Activated CD4-positive, alpha-beta T cell treated with anti-CD3 and anti-CD28 coated beads, Interleukin-2, amount 50 U/mL, for 16 hours (primary cell): ENCODE results near the gene TIRAP.

Experiments
- DNase-seq: peaks from one replicate; pipeline ENCODE4 v3.0.0-alpha.2; 2020

Gene TIRAP

DNA sequence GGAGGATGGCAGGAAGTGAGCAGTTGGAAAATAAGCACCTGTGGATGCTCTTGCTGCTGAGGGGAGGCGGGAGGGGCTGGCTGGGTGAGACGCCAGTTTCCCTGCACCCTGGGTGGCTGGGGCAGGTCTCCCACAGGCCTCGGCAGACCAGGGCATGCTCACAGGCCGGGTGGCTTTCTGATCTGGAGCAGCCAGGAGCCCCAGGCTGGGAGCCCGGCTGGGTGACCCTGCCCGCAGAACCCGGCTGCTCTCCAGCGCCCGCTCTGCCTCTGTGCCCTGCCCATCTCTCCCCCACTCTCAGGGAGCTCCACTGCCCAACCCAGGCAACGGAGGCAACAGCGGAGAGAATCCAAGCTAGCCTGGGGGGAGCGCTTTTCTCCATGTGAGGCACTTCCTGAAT is 45.6 kb downstream of the TIRAP start:
- DNase-seq = no peak

DNA sequence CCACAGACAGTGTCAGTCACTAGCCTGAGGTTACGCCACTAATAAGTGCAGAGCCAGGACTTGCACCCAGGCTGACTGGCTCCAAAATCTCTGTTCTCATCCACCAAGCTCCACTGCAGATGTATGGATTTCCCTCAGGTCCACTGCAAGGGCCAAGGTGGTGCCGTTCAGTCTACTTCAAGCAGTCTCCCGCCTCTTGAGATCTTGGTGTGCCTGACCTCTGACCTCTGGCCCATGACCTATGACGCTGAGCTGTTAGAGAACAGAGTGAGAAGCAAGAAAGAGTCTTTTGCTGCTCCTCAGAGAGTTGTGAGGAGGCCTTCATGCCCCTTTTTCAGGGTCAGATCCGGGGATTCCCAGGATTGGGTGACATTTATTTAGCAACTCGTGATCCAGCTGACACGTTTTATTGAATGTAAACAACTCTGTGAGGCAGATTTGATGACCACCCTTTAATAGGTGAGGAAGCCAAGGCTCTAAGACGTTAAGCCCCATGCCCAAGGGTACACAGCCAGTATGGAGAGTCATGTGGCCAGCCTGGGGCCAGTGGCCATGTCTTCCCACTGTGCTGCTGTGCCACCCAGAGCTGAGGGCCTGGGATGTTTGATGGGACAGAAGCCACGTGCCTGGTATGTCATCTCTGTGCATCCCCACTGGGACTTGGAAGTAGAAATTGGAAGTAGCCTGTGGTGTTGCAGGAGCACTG is 46.2 kb downstream of the TIRAP start:
- no peak for DNase-seq

DNA sequence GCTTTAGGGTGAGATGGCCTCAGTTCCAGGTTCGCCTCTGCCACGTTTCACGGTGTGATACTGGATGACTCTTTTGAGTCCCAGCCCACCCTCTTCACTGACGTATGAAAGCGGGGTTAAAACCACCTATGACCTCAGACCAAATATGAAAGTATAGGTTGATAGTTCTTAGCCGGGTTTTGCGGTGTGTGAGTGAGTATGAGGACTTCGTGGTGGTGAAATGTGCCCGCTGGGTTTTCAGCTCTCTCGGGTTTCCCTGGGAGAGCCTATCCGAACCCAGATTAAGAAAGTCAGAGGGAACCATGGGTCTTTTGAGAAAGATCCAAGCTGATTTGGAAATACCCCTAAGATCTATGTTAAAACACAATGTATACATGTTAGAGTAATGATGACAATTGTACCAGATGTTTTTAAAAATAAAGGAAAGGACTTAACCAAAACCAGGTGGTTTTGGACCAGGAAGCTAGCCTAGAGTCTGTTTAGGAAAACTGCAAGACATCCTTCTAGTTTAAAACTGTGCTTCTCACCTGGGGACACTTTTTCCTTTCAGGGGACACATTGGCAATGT is 46.8 kb downstream of the TIRAP start:
- no peak for DNase-seq

DNA sequence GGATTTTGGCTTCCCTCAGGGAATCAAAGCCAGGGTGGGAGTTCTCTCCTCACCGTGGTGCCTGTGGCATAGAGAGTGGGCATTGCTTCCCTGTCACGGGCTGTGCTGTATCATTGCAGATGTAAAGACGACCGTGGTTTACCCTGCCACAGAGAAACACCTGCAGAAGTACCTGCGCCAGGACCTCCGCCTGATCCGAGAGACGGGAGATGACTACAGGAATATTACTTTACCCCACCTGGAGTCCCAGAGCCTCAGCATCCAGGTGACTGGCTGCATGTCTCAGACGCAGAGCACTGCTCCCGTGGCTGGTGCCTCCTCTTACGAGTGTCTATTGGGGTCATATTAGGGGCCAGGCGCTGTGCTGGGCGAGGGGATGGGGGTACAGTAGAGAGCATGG is 48.4 kb downstream of the TIRAP start:
- no peak for DNase-seq

DNA sequence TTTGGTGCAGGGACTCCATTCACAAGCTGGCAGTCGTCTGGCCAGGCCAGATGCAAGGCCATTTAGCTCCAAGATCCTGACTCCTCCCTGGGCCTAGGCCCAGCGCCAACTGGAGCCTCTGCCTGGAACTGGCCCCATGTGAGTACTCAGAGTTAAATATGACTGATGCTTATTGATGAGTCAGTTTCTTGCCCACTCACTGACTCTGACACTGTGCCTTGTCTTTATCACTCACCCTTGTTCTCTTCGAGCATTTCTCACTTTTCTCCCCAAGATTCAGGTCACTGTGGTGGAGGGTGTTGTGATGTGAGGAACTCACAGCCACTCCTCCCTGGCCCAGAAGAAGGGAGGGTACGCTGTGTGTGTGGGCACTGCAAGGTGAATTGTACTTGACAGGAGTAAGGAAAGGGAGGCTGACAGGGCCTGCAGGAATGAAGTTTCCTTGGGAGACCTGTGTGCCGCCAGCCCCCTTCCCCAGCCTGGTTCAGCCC is 49.4 kb downstream of the TIRAP start:
- DNase-seq = no peak

DNA sequence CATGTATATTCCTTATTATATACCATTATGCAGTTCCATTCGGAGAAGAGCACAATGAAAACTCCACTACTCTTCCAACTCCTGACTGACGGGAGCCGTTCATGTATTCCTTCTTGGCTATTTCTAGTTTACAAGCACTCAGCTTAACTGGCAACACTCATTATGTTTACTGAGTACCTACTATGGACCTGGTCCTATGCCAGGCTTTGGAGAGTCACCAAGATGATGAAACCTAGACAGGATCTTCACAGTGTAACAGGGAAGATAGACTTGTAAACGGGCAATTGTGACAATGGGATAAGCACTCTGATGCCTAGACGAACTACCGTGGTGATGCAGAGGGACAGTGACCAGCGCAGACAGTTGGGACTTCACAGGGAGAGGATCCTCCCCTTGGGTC is 50.2 kb downstream of the TIRAP start:
- no peak for DNase-seq

DNA sequence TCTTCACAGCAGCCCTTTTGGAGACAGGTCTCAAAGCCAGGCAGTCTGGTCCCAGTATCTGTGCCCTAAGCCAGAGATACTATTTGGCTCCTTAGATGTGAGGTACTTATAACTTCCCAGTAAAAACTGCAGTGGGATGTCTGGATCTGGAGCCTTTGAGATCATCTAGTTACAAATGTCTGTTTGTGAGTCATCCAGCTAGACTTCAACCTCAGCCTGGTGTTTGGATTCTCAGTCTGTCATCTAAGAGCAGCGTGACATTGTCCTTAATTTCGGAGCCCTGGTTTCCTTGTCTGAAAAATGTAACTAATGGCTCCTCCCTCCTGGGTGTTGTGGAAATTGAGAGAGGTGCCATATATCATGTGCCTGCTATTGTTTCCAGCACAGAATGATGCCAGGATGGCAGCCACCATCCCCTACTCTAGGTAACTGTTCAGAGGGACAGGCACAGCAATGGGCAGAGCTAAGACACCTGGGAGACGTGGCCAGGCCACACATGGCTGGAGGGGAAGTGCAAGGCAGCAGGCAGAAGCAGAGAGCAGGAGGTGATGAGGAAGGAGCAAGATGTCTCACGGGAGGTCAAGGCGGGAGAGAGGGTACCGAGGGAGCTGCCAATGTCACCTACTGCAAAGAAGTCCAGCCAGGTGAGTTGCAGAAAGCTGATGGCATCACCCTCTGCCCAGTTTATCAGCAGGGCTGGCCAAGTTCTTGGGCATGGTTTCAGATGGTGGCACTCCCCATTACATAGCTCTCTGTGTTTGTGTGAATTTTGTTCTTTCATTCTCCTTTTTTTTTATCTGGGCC is 52.0 kb downstream of the TIRAP start:
- no peak for DNase-seq

DNA sequence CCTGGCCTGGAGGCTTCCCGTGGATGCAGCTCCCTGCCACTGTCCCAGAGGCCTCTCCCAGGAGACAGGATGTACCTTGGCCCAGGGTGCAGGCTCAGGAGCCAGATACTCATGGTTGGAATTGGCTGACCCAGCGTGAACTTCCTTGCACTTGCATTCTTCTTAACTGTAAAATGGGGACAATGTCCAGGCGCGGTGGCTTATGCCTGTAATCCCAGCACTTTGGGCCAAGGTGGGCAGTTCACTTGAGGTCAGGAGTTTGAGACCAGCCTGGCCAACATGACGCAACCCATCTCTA is 52.5 kb downstream of the TIRAP start:
- DNase-seq = no peak

DNA sequence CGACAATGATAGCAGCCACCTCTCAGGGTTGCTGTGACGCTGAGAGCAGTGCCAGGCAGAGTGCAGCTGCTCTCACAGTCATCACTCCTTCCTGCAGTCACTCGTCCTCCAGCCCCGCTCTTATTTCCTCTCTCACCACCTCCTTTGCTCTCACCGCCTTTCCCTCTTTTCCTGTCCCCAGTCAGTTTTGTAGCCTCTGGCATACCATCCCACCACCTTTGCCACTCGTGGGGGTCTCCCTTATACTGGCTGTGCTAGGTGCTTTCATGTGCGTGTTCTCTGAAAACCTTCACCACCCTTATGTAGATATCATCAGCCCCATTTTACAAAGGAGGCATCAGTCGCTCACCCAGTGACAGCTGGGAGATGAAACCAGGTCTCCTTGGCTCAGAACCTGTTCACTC is 53.2 kb downstream of the TIRAP start:
- no peak for DNase-seq

DNA sequence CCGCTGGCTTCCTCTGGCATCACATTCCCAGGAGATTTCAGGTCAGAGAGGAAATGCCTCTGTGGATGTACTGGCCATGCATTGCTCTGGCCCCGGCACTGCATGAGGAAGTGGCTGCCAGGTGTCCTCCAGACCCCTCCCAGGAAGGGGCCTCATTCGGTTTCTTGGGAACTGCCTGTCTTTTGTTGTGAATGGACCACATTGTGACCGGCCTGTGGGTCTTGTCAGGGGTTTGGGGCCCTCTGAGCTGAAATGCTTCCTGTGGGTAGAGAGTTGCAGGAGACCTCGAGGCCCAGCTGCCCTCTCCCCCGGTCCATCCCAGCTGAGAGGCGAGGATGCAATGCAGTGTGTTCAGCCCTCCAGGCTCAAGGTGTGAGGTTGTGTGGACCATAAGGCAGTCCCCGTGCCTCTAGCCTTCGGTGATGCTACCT is 53.8 kb downstream of the TIRAP start:
- DNase-seq = no peak

DNA sequence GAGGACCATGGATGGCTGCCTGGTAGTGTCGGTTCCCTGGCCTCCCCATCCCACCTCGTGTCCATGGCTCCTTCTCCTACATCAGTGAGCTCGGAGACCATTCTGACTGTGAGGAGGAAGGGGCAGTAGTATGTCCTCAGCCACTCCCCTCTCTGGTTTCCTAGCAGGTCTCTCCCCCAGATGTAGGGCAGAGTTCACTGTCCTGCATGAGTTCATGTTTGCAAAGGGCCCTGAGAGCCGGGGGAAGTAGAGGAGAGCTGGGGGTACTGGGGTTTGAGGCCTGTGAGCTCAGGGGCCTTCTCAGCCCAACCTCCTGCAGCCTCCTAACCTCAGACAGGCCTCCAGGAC is 54.2 kb downstream of the TIRAP start:
- DNase-seq = no peak

DNA sequence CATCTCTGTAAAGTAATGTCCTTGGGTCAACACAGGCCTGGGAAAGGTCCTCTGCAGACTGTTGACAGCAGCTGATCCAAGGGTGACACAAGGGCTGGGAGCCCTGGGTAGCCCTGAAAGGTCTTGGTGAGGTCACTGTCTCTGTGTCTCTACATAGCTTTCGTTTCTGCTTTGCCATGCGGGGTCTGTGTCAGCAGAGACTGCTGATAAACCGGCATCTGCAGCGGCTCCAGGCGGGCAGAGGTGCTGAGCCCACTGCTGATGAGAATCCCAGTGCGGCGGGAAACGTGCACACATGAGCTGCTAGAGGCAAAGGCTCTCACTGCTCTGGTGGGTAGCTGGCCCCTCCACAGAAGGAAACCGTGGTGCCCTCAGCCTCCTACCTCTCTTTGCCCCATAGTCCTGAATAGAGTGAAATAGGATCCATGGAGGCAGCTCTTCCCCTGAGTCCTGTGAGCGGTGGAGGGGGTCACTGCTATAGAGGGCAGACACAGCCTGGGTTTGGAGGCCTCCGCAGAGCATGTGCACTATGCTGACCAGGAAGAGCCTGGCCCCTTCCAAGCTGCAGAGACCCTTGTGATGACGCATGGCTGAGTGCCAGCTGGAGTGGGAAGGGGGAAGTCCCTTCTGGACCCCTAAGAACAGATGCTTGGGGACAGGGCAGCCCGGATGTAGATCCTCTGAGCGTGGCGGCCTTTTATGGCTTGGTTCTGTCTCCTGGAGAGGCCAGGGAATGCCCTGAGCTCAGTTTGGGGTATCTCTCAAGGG is 54.8 kb downstream of the TIRAP start:
- no peak for DNase-seq

DNA sequence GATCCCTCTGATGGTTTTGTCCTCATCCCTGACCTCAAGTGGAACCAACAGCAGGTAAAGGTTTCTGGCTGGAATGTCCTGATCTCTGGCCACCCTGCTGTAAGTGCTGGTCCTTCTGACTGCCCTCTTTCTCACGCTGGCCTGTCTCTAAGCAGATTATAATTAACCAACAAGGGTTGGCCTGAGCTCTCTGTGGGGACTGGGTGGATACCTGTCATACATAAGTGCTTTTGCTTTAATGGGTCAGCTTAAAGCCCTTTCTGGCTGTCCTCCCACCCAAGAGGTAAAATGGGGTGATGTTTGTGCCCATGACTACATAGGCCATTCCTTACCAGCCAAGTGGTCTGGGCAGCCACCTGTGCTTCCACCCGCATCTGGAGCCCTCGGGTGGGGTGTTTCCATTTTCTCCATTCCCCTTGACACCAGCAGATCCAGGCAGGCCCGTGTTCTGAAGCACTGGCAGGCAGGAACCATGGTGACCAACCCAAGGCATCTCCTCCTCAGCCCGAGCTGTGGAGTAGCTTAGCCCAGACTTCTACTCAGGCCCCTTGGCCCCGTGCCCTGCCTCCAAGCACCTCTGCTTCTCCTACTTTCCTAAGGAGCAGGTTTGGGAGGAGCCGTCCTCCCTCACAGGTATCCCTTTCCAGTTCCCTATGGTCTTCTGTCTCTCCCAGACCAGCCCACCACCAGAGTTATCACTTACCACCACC is 55.6 kb downstream of the TIRAP start:
- DNase-seq = no peak

DNA sequence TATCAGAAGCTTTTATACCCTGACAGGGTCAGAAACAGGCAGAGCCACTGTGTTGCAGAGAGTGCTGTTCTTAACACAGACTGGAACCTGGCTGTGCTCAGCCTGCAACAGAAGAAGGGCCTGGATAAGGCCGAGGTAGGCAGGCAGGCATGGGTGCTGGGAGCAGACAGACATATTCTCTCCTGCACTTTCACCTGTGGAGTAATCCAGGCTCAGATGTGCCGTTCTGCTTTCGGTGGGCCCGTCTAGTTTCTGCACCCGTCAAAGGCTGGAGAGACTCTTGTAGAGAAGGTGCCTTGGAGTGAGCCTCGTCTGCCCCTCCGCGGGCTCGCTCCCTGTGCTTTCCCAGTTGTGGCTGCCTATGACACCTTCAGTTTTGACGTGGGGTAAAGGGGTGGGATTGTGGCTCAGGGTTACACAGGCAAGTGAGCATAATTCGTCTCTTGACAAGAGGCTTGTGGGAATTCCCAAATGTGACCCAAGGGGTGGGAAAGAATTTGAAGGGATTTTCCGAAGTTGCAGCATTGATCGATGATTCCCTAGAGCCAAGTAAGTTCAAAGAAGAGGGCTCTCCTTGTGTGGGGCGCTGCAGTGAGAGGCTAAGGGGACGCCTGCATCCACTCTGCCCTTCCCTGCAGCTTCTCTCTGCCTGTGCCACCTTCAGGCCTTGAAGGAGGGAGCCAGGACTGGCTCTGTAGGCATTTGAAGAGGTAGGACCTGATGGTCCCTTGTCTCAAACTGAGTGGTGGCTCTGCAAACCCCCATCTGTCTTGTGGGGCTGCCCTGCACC is 56.4 kb downstream of the TIRAP start:
- DNase-seq = no peak

DNA sequence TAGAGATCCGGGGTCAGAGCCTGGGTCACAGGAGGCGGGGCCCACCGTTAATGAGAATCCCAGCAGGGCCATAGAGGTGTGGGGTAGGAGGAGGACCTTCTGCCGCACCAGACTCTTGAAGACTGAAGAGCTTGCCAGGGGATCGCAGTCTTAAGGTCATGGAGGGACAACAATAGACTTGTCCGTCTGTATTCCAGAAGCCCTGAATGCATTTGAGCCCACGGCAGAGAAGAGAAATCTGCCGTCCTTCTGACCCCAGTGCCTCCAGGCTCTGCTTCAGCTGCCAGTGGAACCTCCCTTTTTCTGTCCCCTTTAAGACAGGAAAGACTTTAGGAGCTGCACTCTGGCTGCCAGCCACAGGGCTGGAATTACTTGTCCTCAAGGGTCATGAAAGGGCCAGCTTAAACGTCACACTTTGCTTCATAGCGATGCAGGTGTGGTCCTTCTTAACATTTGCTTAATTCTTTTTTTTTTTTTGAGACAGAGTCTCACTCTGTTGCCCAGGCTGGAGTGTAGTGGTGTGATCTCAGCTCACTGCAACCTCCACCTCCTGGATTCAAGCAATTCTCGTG is 57.1 kb downstream of the TIRAP start:
- DNase-seq = no peak

DNA sequence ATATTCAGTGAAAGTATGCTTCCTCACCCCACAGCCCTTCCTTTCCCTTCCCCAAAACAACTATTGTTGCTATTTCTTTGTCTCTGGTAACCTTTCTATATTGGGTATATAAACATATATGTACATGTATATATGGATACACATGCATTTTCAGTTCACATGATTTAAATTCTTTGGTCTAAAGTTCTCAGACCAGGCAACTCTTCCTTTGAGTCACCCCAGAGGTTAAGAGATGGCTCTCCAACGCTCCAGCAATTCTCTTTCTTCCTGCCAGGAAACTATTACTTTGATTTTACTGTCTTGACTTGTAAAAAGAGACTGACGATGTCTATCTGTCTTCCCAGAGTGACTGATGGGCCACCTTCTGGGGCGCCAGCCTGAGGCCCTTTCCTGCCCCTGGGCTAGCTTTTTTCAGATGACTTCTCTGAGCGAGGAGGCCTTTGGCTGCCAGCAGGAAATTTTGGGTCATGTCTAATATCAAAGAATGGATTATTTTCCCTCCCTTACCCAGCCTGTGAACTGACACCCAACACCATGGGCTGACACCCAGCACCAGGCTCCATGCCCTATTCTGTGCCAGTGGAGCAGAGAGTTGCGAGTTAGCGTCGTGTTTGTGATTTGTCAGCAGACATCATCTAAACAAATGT is 58.2 kb downstream of the TIRAP start:
- DNase-seq = no peak

DNA sequence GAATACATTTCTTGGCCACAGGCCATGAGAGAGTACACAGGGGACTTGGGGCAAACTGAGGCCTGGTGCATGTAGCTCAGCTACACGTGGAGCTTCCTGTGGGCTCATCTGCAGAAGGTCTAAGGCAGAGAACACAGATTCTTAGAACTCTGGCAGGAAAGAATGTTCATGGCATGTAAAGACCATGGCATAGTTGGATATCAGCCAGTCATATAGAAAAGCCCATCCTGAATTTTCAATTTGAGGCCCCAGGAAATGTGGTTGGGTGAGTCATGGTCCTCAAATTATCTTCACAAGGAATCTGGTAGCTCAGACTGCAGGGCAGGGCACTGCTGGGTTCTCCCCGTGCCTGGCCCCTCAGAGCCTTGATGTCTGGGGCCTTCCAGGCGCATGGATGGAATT is 58.9 kb downstream of the TIRAP start:
- no peak for DNase-seq

DNA sequence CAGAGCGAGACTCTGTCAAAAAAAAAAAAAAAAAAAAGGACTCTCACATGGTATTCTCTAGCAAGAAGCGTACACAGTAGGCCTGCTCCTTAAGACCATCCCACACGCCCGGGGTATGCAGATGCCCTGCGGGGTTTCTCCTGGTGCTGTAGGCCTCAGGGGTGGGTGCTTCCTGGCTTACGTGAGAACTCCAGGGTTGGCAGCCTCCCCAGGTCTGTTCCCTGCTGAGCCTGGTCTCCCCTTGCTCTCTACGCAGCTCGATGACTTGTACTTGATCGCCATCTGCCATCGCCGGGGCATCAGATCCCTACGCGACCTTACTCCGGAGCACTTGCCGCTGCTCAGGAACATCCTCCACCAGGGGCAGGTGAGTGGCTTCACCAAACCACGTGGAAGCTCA is 60.2 kb downstream of the TIRAP start:
- DNase-seq = no peak
